Gastroesophageal sphincter (tissue), 4 donors: Measurements from ENCODE around the gene UBE2V1. TPM values are rescaled to one million over a fixed set of nuclear protein-coding genes. Genes with fewer than 3 reads are reported as not detected.
A peak's percentile ranks its signal among the peaks of the same experiment; 100 is the strongest.

ENCODE experiments used
- ATAC-seq: fragments of 150-250 bp; one replicate; pipeline ENCODE4 v1.9.1; 2016; ENCODE audit warnings: mild to moderate bottlenecking, moderate library complexity
- H3K27ac ChIP-seq, 4 donors: fragments of 200-600 bp; sonication (generic) in 3 of 4; 1 replicate in 3 of 4; 2 replicates in 1 of 4; pipeline ENCODE4 v1.5.1; 2016 to 2019
- H3K27me3 ChIP-seq: fragments of 200-600 bp; sonication (generic); one replicate; pipeline ENCODE4 v1.5.1; 2019
- H3K36me3 ChIP-seq, 2 donors: fragments of 200-600 bp; sonication (generic); one replicate each; pipeline ENCODE4 v1.5.1; 2019; ENCODE audit warnings: control low read depth in 1 of 2
- H3K4me1 ChIP-seq, 3 donors: fragments of 200-600 bp; sonication (generic); 1 replicate in 2 of 3; 2 replicates in 1 of 3; pipeline ENCODE4 v1.5.1; 2016 to 2019; ENCODE audit warnings: control low read depth in 2 of 3
- H3K4me3 ChIP-seq, 2 donors: fragments of 200-600 bp; sonication (generic); one replicate each; pipeline ENCODE4 v1.5.1; 2019; ENCODE audit warnings: mild to moderate bottlenecking in 1 of 2, moderate library complexity in 1 of 2
- H3K9me3 ChIP-seq, 3 donors: fragments of 200-600 bp; sonication (generic); one replicate each; pipeline ENCODE4 v1.5.1; 2017 to 2019; ENCODE audit warnings: control low read depth in 2 of 3
- EP300 ChIP-seq: sonication (generic); formaldehyde crosslinking; IDR thresholded peaks from one replicate; pipeline ENCODE4 v1.6.1; 2017; ENCODE audit warnings: antibody characterized with exemption, mild to moderate bottlenecking
- POLR2A ChIP-seq, 2 donors: fragments of 450-650 bp; IDR thresholded peaks; one replicate each; pipeline ENCODE4 v1.6.1; 2017; ENCODE audit warnings: antibody characterized with exemption in 2 of 2, mild to moderate bottlenecking in 2 of 2, moderate library complexity in 1 of 2
- POLR2AphosphoS5 ChIP-seq: sonication (generic); formaldehyde crosslinking; IDR thresholded peaks from one replicate; pipeline ENCODE4 v1.6.1; 2017; ENCODE audit warnings: antibody characterized with exemption
- WGBS, 2 donors: methylation state at CpG; one replicate each; pipeline ENCODE4 v1.1.5; 2018; ENCODE audit warnings: low coverage in 1 of 2; 5-methylcytosine and 5-hydroxymethylcytosine counted together
- total RNA-seq, 4 donors: library from RNA; depleted of rRNA; stranded (reverse); fragments of >200 nt; gene quantifications; one replicate each; pipeline ENCODE4 v1.1.0, GENCODE V29; 2016
- TF ChIP-seq, protein P1 (sequence below), 4 experiments: fragments of 200-600 bp in 2 of 4; fragments of 450-650 bp in 2 of 4; sonication (generic) in 1 of 4; IDR thresholded peaks; one replicate each; pipeline ENCODE4 v1.5.1; 2017 to 2019; ENCODE audit warnings: antibody characterized with exemption in 4 of 4, mild to moderate bottlenecking in 2 of 4, moderate library complexity in 2 of 4

The UBE2V1 gene
- total RNA-seq, 4 donors from 2014 or later, result 69.3 to 110 (median 87.9) TPM

DNA sequence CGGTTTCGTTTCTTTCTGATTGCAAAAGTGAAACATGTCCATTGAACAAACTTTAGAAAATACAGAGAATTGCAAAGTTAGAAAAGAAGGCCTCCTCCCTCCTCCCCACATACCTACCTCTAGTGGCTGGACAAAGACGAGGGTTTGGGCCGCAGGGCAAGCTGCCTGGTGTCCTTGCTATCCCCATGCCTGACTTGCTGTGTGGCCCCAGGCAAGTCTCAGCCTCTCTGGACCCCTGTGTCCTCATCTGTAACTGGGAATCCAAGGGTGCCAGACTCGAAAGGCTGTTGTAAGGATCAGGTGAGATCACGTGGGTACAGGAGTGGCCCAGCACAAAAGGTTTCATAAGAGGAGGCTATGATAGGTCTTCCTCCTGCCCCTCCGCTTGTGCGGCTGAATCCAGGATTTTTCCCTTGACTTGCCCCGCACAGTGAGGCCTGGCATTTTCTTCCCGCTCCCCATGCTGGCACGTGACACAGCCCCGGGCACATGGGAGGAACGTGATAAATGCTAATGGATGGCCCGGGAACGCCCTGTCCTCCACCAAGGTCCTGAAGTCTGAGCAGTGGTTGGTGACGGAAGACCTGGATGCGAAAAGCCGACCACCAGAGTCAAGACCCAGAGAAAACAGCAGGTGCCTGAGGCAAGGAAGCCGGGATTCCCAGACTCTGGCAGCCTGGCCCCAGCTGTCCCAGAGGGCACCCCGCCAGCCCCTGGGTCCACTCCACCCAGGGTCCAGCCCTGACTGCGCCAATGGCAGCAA lies 55.8 kb downstream of the UBE2V1 start:
- Histone ChIP-seq H3K36me3 (no peaks in the 10 kb centered on the region), H3K9me3 (no peaks in the 10 kb centered on the region), H3K27me3 (peaks cover 4% of the 10 kb centered on the region), H3K4me1 (peaks cover 0 to 21% (median 13%) of the 10 kb centered on the region in 3 donors), H3K4me3 (no peak overlapping the region), H3K27ac (no peak overlapping the region)
- ATAC-seq, result no peak
- 80 to 89% methylated on average over 1 to 7 of the region's 21 CpGs for WGBS, 2 donors
- no peak for TF ChIP-seq POLR2A (IDR thresholded peaks at IDR 0.05)
- TF ChIP-seq, protein P1, sequence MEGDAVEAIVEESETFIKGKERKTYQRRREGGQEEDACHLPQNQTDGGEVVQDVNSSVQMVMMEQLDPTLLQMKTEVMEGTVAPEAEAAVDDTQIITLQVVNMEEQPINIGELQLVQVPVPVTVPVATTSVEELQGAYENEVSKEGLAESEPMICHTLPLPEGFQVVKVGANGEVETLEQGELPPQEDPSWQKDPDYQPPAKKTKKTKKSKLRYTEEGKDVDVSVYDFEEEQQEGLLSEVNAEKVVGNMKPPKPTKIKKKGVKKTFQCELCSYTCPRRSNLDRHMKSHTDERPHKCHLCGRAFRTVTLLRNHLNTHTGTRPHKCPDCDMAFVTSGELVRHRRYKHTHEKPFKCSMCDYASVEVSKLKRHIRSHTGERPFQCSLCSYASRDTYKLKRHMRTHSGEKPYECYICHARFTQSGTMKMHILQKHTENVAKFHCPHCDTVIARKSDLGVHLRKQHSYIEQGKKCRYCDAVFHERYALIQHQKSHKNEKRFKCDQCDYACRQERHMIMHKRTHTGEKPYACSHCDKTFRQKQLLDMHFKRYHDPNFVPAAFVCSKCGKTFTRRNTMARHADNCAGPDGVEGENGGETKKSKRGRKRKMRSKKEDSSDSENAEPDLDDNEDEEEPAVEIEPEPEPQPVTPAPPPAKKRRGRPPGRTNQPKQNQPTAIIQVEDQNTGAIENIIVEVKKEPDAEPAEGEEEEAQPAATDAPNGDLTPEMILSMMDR (IDR thresholded peaks at IDR 0.05), result no peak
- no peak for TF ChIP-seq POLR2AphosphoS5
- TF ChIP-seq EP300, result no peak

DNA sequence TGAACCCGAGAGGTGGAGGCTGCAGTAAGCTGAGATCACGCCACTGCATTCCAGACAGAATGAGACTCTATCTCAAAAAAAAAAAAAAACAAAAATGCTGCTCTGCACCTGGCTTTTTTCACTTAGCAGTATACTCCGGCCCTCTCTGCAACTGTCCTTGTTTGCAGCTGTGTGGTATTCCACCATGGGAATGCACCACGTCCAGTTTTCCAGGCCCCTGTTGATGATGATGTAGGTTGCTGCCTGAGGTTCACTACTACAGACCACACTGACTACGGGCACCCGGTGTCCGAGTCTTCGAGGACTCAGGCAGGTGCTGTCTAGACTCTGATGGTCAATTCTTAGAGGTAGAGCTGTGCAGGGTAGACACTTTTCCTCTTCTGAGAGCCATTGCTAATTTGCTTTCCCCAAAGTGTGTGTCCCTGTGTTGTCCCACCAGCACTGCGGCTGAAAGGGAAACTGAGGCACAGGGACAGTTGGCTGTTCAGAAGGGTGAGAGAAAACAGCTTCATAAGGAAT lies 56.5 kb downstream of the UBE2V1 start:
- H3K36me3 ChIP-seq, result no peaks in the 10 kb centered on the region
- H3K4me1 ChIP-seq, result peaks cover 0 to 21% (median 13%) of the 10 kb centered on the region in 3 donors
- TF ChIP-seq EP300 (no peak), POLR2AphosphoS5 (no peak), POLR2A (IDR thresholded peaks at IDR 0.05) (no peak)
- TF ChIP-seq, protein P1 (IDR thresholded peaks at IDR 0.05), result no peak
- peaks cover 4% of the 10 kb centered on the region for H3K27me3 ChIP-seq
- H3K4me3 ChIP-seq, result no peak overlapping the region
- no peak overlapping the region for H3K27ac ChIP-seq
- 92 to 98% methylated on average over 6 to 8 of the region's 9 CpGs for WGBS, 2 donors
- no peak for ATAC-seq
- no peaks in the 10 kb centered on the region for H3K9me3 ChIP-seq

DNA sequence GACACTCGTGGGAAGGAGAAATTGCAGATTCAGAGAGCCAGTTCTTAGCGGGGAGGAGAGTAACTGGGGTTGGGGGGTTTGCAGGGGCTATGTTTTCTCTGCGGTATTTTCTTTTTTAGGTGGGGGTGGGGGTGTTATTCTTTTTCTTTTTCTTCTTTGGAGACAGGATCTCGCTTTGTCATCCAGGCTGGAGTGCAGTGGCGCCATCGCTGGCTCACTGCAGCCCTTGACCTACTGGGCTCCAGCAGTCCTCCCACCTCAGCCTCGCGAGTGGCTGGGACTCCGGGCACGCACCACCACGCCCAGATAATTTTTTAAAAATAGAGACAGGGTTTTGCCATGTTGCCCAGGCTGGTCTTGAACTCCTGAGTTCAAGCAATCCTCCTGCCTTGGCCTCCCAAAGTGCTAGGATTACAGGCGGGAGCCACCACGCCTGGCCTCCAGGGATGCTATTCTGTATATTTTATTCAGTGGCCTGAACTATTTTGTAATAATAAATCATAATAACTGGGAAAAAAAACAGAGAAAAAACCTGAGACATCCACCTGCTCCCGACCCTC lies 57.3 kb downstream of the UBE2V1 start:
- peaks cover 4% of the 10 kb centered on the region for H3K27me3 ChIP-seq
- no peak overlapping the region for H3K27ac ChIP-seq
- no peak for ATAC-seq
- H3K9me3 ChIP-seq, result no peaks in the 10 kb centered on the region
- WGBS, 2 donors, result 77 to 81% methylated on average over 5 to 8 of the region's 14 CpGs
- TF ChIP-seq POLR2A (IDR thresholded peaks at IDR 0.05), result no peak
- TF ChIP-seq, protein P1 (IDR thresholded peaks at IDR 0.05), result no peak
- no peaks in the 10 kb centered on the region for H3K36me3 ChIP-seq
- H3K4me1 ChIP-seq, result peaks cover 0 to 21% (median 13%) of the 10 kb centered on the region in 3 donors
- no peak overlapping the region for H3K4me3 ChIP-seq

DNA sequence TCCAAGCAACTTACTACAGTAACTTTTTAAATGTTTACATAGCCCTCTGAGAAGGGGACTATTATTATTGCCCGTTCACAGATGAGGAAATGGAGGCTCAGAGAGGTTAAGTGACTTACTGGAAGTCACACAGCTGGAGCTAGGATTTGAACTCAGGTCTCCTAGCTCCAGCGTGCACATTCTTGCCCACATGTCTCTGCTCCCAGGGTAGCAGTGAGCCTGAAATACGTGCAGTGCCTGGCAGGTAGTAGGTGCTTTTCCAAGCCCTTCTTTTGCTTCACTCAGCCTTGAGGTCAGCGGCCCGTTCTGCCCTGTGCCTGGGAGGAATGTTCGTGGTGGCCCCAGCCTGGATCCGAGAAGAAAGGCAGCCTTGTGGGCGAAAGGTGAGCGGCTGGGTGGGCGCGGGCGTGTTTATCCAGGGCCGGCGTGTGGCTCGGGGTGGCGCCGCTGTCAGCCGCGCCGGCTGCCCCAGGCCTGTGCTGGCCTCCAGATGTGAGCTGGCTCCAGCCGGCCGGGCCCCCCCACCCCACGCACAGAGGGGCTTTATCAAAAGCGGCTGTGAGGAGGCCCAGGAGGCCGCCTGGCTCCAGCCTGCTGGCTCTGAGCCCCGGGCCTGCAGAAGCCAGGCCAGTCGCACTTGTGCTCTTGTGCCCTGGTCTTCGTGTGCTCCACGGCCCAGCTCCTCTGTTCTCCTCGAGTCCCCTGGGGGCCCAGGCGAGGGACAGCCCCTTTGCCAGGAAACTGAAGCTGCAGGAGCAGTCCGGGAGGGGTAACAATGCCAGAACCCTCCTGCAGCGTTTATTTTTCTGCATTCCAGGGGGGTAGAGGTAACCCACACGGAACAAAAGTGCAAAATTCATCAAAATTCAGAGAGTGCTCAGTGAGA lies 58.1 kb downstream of the UBE2V1 start:
- TF ChIP-seq POLR2AphosphoS5 (no peak), EP300 (no peak), POLR2A (IDR thresholded peaks at IDR 0.05) (no peak)
- TF ChIP-seq, protein P1 (IDR thresholded peaks at IDR 0.05), result no peak
- H3K36me3 ChIP-seq, result no peaks in the 10 kb centered on the region
- peaks cover 0 to 21% (median 13%) of the 10 kb centered on the region in 3 donors for H3K4me1 ChIP-seq
- 43% methylated on average over 13 of the region's 34 CpGs; no CpG with 5 or more reads in 1 of the 2 donors for WGBS, 2 donors
- H3K27ac ChIP-seq, result no peak overlapping the region
- no peak overlapping the region for H3K4me3 ChIP-seq
- ATAC-seq, result peak; percentile 38
- H3K9me3 ChIP-seq, result no peaks in the 10 kb centered on the region
- H3K27me3 ChIP-seq, result peaks cover 4% of the 10 kb centered on the region
